ENCODE results near the gene CHD6. TPM values are rescaled to one million over a fixed set of nuclear protein-coding genes. Genes with fewer than 3 reads are reported as not detected.

CHD6 gene
- polyA plus RNA-seq, 12 donors, result 18.6 to 47.8 (median 24.7) TPM; not detected in 1

GRCh38 chr20:41398408-41398807 lies 219.8 kb downstream of the CHD6 start:
- no peak for DNase-seq

GRCh38 chr20:41395667-41396664 lies 222.2 kb downstream of the CHD6 start:
- DNase-seq, result peak; percentile 86

GRCh38 chr20:41394931-41395666 lies 223.1 kb downstream of the CHD6 start:
- DNase-seq, result no peak

- DNase-seq, result no peak
Measured at GRCh38 chr20:41394081-41394480, 224.1 kb downstream of the CHD6 start.

GRCh38 chr20:41393705-41394066 lies 224.5 kb downstream of the CHD6 start:
- DNase-seq, result no peak

- peak; percentile 80 for DNase-seq
Measured at GRCh38 chr20:41392871-41393704, 225.1 kb downstream of the CHD6 start.

- no peak for DNase-seq
Measured at GRCh38 chr20:41392295-41392694, 225.9 kb downstream of the CHD6 start.

GRCh38 chr20:41391587-41392001 lies 226.6 kb downstream of the CHD6 start:
- no peak for DNase-seq

GRCh38 chr20:41390889-41391288 lies 227.3 kb downstream of the CHD6 start:
- no peak for DNase-seq

GRCh38 chr20:41387444-41387851 lies 230.7 kb downstream of the CHD6 start:
- DNase-seq, result no peak

GRCh38 chr20:41386502-41387427 lies 231.4 kb downstream of the CHD6 start:
- peak; percentile 91 for DNase-seq

GRCh38 chr20:41382791-41383305 lies 235.3 kb downstream of the CHD6 start:
- no peak for DNase-seq

GRCh38 chr20:41380551-41381193 lies 237.5 kb downstream of the CHD6 start:
- no peak for DNase-seq

GRCh38 chr20:41379551-41379950 lies 238.6 kb downstream of the CHD6 start:
- no peak for DNase-seq

- DNase-seq, result no peak
Measured at GRCh38 chr20:41377275-41377674, 240.9 kb downstream of the CHD6 start.

- DNase-seq, result no peak
Measured at GRCh38 chr20:41376349-41376748, 241.8 kb downstream of the CHD6 start.

- no peak for DNase-seq
Measured at GRCh38 chr20:41375846-41376245, 242.3 kb downstream of the CHD6 start.

GRCh38 chr20:41373931-41374920 lies 244.0 kb downstream of the CHD6 start:
- DNase-seq, result no peak
